Head of caudate nucleus (tissue), 42 donors: ENCODE data around the gene PC.

Experiments
- DNase-seq, 42 donors: peaks; one replicate each; pipeline versions ENCODE4 v3.0.0 to v3.0.0-alpha.2; 2020 to 2021; ENCODE audit warnings: mixed read lengths in 7 of 42
- intact Hi-C: fragments of 100-400 bp; cut with DNase I; formaldehyde crosslinking; loops from one replicate; pipeline ENCODE4 v1.15.0; 2022

PC gene

GRCh38 chr11:66877588-66878385, 80.4 kb downstream of the PC start:
- intact Hi-C loops = no loop called here

GRCh38 chr11:66875378-66875777, 82.8 kb downstream of the PC start:
- intact Hi-C loops = no loop called here
- DNase-seq = no peak

More at GRCh38 chr11:66877588-66878385, 80.4 kb downstream of the PC start:
- no peak for DNase-seq

DNA sequence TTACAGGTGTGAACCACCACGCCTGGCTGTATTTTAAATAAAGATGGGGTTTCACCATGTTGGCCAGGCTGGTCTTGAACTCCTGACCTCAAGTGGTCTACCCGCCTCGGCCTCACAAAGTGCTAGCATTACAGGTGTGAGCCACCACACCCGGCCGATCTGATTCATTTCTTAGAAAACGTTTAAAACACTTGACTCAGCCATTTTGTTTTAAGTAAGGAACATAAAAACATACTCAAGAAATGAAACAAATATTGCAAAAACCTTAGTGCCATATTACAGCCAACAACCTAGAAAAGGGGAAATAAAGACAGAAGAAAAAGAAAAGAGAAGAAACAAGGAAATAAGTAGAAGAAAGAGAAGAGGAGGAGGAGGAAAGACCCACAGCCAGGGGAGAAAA, 84.0 kb downstream of the PC start:
- no peak for DNase-seq
- intact Hi-C loops = no loop called here

DNA sequence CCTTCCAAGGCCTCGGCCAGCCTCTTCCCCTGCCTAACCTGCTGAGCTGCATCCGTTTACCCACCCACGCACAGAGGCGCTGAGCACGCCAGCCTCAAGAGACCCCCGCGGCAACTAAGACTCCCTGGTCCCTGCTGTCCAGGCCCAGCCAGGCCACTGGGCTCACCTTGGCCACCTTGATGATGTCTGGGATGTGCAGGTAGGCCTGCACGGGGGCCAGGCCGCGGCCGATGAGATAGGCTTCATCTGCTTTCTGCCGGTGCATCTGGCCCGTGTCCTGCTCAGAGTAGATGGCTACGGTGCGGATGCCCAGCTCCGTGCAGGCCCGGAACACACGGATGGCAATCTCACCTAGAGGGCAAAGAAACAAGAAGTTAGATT, 86.7 kb downstream of the PC start:
- intact Hi-C loops = no loop called here

GRCh38 chr11:66870616-66871520, 87.3 kb downstream of the PC start:
- intact Hi-C loops = no loop called here

More for the DNA sequence above, 86.7 kb downstream of the PC start:
- no peak for DNase-seq

GRCh38 chr11:66870131-66870530, 88.1 kb downstream of the PC start:
- intact Hi-C loops = no loop called here
- DNase-seq = no peak

More at GRCh38 chr11:66870616-66871520, 87.3 kb downstream of the PC start:
- DNase-seq = peak in 3 of 42 donors; percentile 29 to 48 (median 42)

- DNase-seq = no peak
- intact Hi-C loops = no loop called here
Observed at GRCh38 chr11:66869567-66869870, 88.7 kb downstream of the PC start.

DNA sequence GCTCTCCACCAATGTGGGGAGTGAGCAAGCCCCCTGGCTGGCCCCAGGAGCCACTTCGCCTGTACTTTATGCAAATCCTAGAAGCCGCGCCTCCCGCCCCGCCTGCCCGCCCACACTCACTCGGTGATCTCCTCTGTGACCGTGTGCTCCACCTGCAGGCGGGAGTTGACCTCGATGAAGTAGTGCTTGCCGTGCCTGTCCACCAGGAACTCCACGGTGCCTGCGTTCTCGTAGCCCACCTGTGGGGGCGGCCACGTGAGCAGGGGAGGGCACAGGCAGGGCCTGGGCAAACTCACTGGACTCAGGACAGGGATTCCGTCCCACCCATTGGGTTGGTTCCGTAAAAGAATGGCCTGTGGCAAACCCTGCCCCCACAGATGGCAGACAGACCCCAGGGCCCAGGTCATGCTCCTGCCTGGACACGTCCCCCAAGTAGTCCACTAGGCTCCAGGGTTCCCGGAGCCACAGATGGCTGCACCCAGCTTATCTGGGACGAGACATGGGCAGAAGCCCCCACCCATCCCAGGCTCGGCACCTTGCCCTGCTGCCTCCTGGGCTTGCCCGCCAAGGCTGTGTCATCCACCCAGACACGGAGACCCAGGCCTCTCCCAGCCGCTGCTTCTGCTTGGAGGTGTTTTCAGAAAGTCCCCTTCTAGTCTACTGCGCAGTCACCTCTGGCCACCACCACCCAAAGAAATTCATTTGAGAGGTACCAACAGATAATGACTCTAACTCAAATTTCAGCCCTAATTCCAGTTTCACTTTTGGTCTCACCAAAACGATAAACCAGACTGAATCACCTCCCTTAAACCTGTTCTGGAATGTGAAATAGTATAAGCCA, 89.2 kb downstream of the PC start:
- intact Hi-C loops = no loop called here

GRCh38 chr11:66868082-66868725, 90.0 kb downstream of the PC start:
- intact Hi-C loops = no loop called here
- no peak for DNase-seq

More for the DNA sequence above, 89.2 kb downstream of the PC start:
- DNase-seq = peak in 33 of 42 donors; percentile 18 to 80 (median 57)

- intact Hi-C loops = no loop called here
- no peak for DNase-seq
Observed at GRCh38 chr11:66867425-66868040, 90.7 kb downstream of the PC start.

DNA sequence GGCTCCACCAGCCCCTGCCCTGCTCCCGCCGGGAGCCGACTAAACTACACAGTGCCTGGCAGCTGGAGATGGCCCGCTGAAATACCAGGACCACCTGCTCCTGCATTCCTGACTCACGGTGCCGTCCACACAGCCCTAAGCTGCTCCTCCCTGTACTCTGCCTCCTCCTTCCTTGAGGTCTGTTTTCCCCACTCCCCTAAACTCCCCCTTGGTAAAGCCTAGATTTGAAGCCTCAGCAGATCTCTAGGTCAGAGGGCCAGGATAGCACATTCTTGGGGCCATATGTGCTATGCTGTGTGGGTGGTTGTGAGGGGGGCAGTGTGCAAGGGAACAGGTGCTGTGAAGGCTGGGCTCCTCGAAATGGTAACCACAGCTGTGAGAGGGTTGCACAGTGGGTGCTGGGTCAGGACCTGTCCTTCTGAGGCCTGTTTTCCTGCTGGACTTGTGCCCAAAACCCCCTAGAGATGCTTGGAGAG, 91.6 kb downstream of the PC start:
- intact Hi-C loops = no loop called here
- DNase-seq = no peak

- intact Hi-C loops = no loop called here
- DNase-seq = no peak
Observed at GRCh38 chr11:66866007-66866406, 92.2 kb downstream of the PC start.

DNA sequence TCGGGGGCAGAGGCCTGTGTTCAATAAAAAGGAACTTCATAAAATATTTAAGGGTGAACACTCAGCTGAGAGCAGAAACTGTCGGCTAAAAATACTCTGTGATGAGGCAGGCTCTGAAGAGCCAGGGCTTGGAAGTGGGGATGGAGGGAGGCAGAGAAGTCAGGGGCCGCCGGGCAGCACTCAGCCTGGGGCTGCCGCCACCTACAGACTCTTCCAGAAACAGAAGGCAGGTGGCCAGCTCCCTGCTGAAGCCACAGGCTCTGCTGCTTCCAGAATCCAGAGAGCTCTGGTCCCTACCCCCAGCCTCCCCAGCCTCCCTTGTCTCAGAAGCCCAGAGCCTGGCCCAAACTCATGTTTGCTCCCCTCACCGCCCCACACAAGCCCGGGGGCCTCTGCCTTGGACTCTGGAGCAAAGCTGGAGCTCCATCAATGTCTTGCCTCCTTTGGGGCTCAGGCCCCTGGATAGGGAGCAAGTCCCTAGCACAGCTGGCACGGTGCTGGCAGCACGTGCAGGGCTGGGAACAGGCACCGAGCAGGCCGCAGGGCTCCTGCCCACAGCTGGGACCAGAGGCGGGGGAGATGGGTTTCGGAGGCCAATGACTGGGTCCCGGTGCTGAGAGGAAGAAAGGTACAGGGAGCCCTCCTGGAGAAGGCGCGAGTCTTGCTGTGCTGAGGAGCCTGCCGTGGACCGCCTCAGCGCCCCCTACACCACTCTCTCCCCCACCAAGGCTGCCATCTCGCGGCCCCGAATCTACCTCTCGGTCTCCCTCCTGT, 93.1 kb downstream of the PC start:
- intact Hi-C loops = no loop called here
- no peak for DNase-seq

- intact Hi-C loops = no loop called here
- DNase-seq = no peak
Observed at GRCh38 chr11:66864172-66864901, 93.8 kb downstream of the PC start.

- intact Hi-C loops = no loop called here
Observed at GRCh38 chr11:66863428-66864125, 94.6 kb downstream of the PC start.

GRCh38 chr11:66862559-66863037, 95.6 kb downstream of the PC start:
- DNase-seq = no peak
- intact Hi-C loops = no loop called here

More at GRCh38 chr11:66863428-66864125, 94.6 kb downstream of the PC start:
- no peak for DNase-seq
